Hepatocyte (in vitro differentiated cells): Measurements from ENCODE around the gene CERS5. TPM values are rescaled to one million over a fixed set of nuclear protein-coding genes. Genes with fewer than 3 reads are reported as not detected.
A peak's percentile ranks its signal among the peaks of the same experiment; 100 is the strongest.

Experiments used
- DNase-seq: peaks from one replicate; pipeline ENCODE4 v3.0.0-alpha.2; 2016; ENCODE audit warnings: low spot score
- H2AFZ ChIP-seq: fragments of 200-600 bp; sonication (generic); 2 replicates; pipeline ENCODE4 v1.6.0; 2016; ENCODE audit warnings: antibody characterized with exemption, mild to moderate bottlenecking
- H3K27ac ChIP-seq: fragments of 200-600 bp; sonication (generic); 2 replicates; pipeline ENCODE4 v1.5.1; 2016; ENCODE audit warnings: mild to moderate bottlenecking
- H3K27me3 ChIP-seq: fragments of 200-600 bp; sonication (generic); 2 replicates; pipeline ENCODE4 v1.6.1; 2016
- H3K36me3 ChIP-seq: fragments of 200-600 bp; sonication (generic); replicated peaks from 2 replicates; pipeline ENCODE4 v1.5.1; 2016; ENCODE audit warnings: low read depth; ENCODE audit not compliant: insufficient read depth
- H3K4me1 ChIP-seq: fragments of 200-600 bp; sonication (generic); 2 replicates; pipeline ENCODE4 v1.5.1; 2016; ENCODE audit warnings: mild to moderate bottlenecking, moderate library complexity; ENCODE audit not compliant: insufficient read depth
- H3K4me2 ChIP-seq: fragments of 200-600 bp; sonication (generic); 2 replicates; pipeline ENCODE4 v1.6.0; 2016
- H3K4me3 ChIP-seq: fragments of 200-600 bp; sonication (generic); 2 replicates; pipeline ENCODE4 v1.5.1; 2016; ENCODE audit warnings: mild to moderate bottlenecking
- H3K79me2 ChIP-seq: fragments of 200-600 bp; sonication (generic); 2 replicates; pipeline ENCODE4 v1.6.0; 2017; ENCODE audit warnings: mild to moderate bottlenecking
- H3K9me2 ChIP-seq: fragments of 200-600 bp; sonication (generic); replicated peaks from 2 replicates; pipeline ENCODE4 v1.6.0; 2017; ENCODE audit warnings: mild to moderate bottlenecking; ENCODE audit not compliant: insufficient read depth
- H3K9me3 ChIP-seq: fragments of 200-600 bp; sonication (generic); 2 replicates; pipeline ENCODE4 v1.5.1; 2016; ENCODE audit warnings: low read depth, mild to moderate bottlenecking
- H4K20me1 ChIP-seq: fragments of 200-600 bp; sonication (generic); 2 replicates; pipeline ENCODE4 v1.6.0; 2016; ENCODE audit warnings: mild to moderate bottlenecking; ENCODE audit not compliant: insufficient read depth, poor library complexity, severe bottlenecking
- CTCF ChIP-seq: fragments of 200-600 bp; sonication (generic); IDR thresholded peaks from 2 replicates; pipeline ENCODE4 v1.5.1; 2016; ENCODE audit warnings: antibody characterized with exemption, mild to moderate bottlenecking; ENCODE audit not compliant: poor library complexity
- EZH2 ChIP-seq: fragments of 200-600 bp; sonication (generic); IDR thresholded peaks from 2 replicates; pipeline ENCODE4 v1.6.1; 2016; ENCODE audit warnings: antibody characterized with exemption, mild to moderate bottlenecking, borderline replicate concordance
- EZH2phosphoT487 ChIP-seq: fragments of 200-600 bp; sonication (generic); IDR thresholded peaks from one replicate; pipeline ENCODE4 v1.6.1; 2018; ENCODE audit warnings: antibody characterized with exemption, mild to moderate bottlenecking, low read depth, moderate library complexity; ENCODE audit not compliant: unreplicated experiment, severe bottlenecking
- WGBS: methylation state at CpG from one replicate; pipeline ENCODE4 v1.1.6; 2016; ENCODE audit warnings: low lambda C conversion rate; ENCODE audit errors: missing lambda C conversion rate; 5-methylcytosine and 5-hydroxymethylcytosine counted together
- polyA plus RNA-seq: library from polyadenylated mRNA; unstranded; fragments of >200 nt; fragmentation: Nextera tagmentation; extraction: Ambion mirVana; gene quantifications from 2 replicates; pipeline ENCODE4 v1.2.1, GENCODE V29; 2016
- total RNA-seq: library from RNA; depleted of rRNA; stranded (reverse); fragments of >200 nt; gene quantifications from 2 replicates; pipeline ENCODE4 v1.2.3, GENCODE V29; 2014

CERS5 gene
- total and polyA plus RNA-seq, 2 experiments from 2014 or later = 38.8 to 53.3 TPM

- Histone ChIP-seq H3K27me3 (no peaks in the 10 kb centered on the region), H3K27ac (no peak overlapping the region), H3K36me3 (no peaks in the 10 kb centered on the region), H2AFZ (no peak overlapping the region), H3K4me2 (no peak overlapping the region), H3K9me3 (no peaks in the 10 kb centered on the region), H3K4me3 (no peak overlapping the region), H4K20me1 (no peaks in the 10 kb centered on the region), H3K4me1 (peaks cover 33% of the 10 kb centered on the region), H3K9me2 (no peaks in the 10 kb centered on the region), H3K79me2 (no peaks in the 10 kb centered on the region)
- no peak for DNase-seq
- TF ChIP-seq EZH2 = no peak
- TF ChIP-seq CTCF = no peak
- no peak for TF ChIP-seq EZH2phosphoT487
- 71% methylated on average over 4 of the region's 4 CpGs for WGBS
These were observed 18.2 kb upstream of the CERS5 start for GRCh38 chr12:50185301-50185895.

- H2AFZ ChIP-seq = no peak overlapping the region
- H3K4me1 ChIP-seq = peaks cover 32% of the 10 kb centered on the region
- 94% methylated on average over 5 of the region's 5 CpGs for WGBS
- DNase-seq = no peak
- no peaks in the 10 kb centered on the region for H3K27me3 ChIP-seq
- H3K27ac ChIP-seq = no peak overlapping the region
- TF ChIP-seq EZH2 (no peak), CTCF (no peak), EZH2phosphoT487 (no peak)
- no peaks in the 10 kb centered on the region for H3K36me3 ChIP-seq
- no peak overlapping the region for H3K4me3 ChIP-seq
- H3K79me2 ChIP-seq = no peaks in the 10 kb centered on the region
- no peaks in the 10 kb centered on the region for H4K20me1 ChIP-seq
- no peaks in the 10 kb centered on the region for H3K9me3 ChIP-seq
- no peaks in the 10 kb centered on the region for H3K9me2 ChIP-seq
- no peak overlapping the region for H3K4me2 ChIP-seq
These were observed 17.1 kb upstream of the CERS5 start for GRCh38 chr12:50184261-50184660.

GRCh38 chr12:50182461-50182860, 15.3 kb upstream of the CERS5 start:
- TF ChIP-seq CTCF (peak; percentile 30), EZH2phosphoT487 (no peak)
- Histone ChIP-seq H4K20me1 (no peaks in the 10 kb centered on the region), H3K4me1 (peaks cover 14% of the 10 kb centered on the region), H3K27ac (no peak overlapping the region), H3K79me2 (no peaks in the 10 kb centered on the region), H3K27me3 (no peaks in the 10 kb centered on the region), H3K4me2 (no peak overlapping the region), H2AFZ (no peak overlapping the region), H3K36me3 (no peaks in the 10 kb centered on the region), H3K9me3 (no peaks in the 10 kb centered on the region), H3K4me3 (no peak overlapping the region), H3K9me2 (no peaks in the 10 kb centered on the region)
- DNase-seq = no peak

GRCh38 chr12:50181691-50182090, 14.5 kb upstream of the CERS5 start:
- Histone ChIP-seq H3K4me3 (no peak overlapping the region), H4K20me1 (no peaks in the 10 kb centered on the region), H2AFZ (no peak overlapping the region), H3K9me3 (no peaks in the 10 kb centered on the region), H3K27me3 (no peaks in the 10 kb centered on the region), H3K27ac (no peak overlapping the region), H3K4me2 (no peak overlapping the region), H3K9me2 (no peaks in the 10 kb centered on the region), H3K4me1 (peaks cover 13% of the 10 kb centered on the region), H3K79me2 (no peaks in the 10 kb centered on the region), H3K36me3 (no peaks in the 10 kb centered on the region)
- 85% methylated on average over 4 of the region's 4 CpGs for WGBS
- no peak for DNase-seq
- no peak for TF ChIP-seq EZH2
- TF ChIP-seq CTCF = no peak
- TF ChIP-seq EZH2phosphoT487 = no peak
